ENCODE results near the gene PNMA8C. TPM values are rescaled to one million over a fixed set of nuclear protein-coding genes. Genes with fewer than 3 reads are reported as not detected.

The PNMA8C gene
- not detected in 2 replicates for total RNA-seq

DNA sequence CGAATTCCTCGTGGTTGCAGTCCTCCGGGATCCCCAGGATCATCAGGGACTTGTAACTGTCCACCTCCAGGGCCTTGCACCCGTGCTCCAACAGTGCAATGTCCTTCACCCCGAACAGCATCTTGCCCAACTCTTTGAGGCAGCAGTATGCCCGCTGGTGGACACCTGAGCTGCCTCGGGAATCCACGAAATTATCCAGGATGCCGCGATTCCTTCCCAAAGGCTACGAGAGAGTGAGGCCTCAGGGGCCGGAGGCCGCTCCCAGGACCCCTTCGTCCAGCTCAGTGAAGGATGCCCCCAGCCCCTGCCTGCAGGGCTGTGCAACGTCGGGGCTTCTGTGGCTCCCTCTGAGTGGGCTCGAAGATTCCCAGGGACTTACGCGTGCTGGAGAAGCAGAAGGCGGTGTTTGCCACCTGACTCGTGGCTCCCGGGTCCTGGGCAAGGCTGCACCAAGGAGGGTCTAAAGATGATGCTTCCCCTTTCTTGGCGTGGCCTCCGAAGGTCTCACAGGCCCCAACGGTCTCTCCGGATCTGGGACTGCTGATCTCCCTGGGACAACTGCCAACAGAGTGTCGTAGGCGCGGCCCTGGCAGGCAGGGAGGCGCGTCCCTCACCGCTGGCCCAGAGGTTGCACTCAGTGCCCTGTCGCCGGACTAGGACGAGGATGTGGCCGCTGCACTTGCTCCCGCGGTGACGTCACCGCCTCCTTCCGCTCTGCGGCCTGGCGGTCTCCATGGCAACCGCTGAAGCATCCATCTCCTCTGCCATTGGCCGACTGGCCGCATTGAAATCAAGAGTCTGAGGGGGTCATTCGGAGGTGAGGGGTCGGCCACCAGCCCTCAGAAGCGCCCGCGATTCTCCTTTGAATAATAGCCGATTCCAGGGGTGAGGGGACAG, at the start of gene PNMA8C:
PNMA8C (minus strand) TSS at position 698 of the 897 bp plus-strand sequence; CDS start at position 121, 577 bp downstream.
- Mint-ChIP-seq H3K27me3 (peaks cover 62% of the 10 kb centered on the region), H3K4me3 (peak within 1 kb of the TSS; percentile 80), H3K36me3 (ENCODE audit: low read depth) (no peaks in the 10 kb centered on the region), H3K9me3 (no peaks in the 10 kb centered on the region), H3K4me1 (peaks cover 27% of the 10 kb centered on the region), H3K27ac (peak within 1 kb of the TSS; percentile 27)
- DNase-seq: peak; percentile 88
- intact Hi-C loops (cut with micrococcal nuclease): no loop called here

DNA sequence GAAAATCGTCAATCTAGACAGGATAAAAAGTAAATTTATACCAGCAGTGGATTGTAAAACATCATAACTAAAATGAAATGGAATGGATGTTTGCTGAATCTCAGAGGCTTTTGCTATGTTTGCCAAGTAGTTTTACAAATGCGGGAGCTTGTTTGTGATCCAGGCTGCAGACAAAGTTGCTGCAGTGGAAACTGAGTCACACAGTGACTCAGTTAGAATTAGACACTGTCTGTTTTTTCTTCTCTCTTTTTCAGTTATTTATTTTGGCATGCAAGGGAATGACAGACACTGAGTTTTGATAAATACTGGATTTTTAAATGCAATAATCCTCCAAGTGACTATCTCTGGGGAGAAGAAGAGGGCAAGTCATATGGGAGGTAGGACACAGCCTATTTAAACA, 47.2 kb upstream of the PNMA8C start:
- Mint-ChIP-seq H3K27ac (no peak overlapping the region), H3K9me3 (no peaks in the 10 kb centered on the region), H3K4me1 (peaks cover 2% of the 10 kb centered on the region), H3K36me3 (ENCODE audit: low read depth) (no peaks in the 10 kb centered on the region), H3K4me3 (no peak overlapping the region), H3K27me3 (peaks cover 39% of the 10 kb centered on the region)
- DNase-seq: no peak
- intact Hi-C loops (cut with micrococcal nuclease): no loop called here

DNA sequence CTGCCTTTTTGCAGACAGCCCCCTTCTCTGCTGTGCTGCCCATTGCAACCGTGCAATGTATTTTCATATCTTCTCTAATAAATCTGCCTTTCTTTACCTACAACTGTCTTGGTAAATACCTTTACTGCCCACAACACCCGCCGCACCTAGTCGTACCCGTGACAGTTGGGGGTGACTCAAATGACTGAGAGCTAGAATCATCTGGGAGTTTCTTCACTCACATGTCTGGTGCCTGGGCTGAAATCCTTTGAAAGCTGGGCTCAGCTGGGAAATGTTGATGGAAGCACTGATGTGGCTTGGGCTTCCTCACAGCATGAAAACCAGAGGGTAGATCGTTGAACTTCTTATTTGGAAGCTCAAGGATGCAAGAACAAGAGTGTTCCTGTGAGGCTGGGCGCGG, 45.5 kb upstream of the PNMA8C start:
- intact Hi-C loops (cut with micrococcal nuclease): no loop called here
- Mint-ChIP-seq H3K27ac (no peak overlapping the region), H3K4me3 (no peak overlapping the region), H3K36me3 (ENCODE audit: low read depth) (no peaks in the 10 kb centered on the region), H3K4me1 (peaks cover 2% of the 10 kb centered on the region), H3K27me3 (peaks cover 47% of the 10 kb centered on the region), H3K9me3 (no peaks in the 10 kb centered on the region)
- DNase-seq: no peak

DNA sequence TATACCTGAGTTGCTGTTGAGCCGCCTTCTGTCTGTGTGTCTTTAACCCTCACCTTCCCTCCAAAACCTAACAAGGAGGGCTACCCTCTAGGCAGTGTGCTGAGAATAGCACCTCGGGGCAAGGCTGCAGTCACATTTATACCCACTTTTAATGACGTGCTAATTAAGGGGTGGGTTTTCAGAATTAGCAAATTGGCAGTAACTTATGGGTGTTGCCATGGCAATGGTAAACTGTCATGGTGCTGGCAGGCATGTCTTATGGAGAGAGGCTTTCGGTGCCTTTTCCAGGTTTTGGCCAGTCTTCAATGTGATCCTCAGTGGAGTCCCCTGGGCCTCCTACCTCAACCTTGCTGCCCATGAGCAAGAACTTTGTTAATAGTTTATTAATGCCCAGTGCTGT, 43.9 kb upstream of the PNMA8C start:
- peaks cover 44% of the 10 kb centered on the region for H3K27me3 Mint-ChIP-seq
- no peak overlapping the region for H3K27ac Mint-ChIP-seq
- no peaks in the 10 kb centered on the region for H3K9me3 Mint-ChIP-seq
- intact Hi-C loops (cut with micrococcal nuclease): no loop called here
- H3K36me3 Mint-ChIP-seq (ENCODE audit: low read depth): no peaks in the 10 kb centered on the region
- no peaks in the 10 kb centered on the region for H3K4me1 Mint-ChIP-seq
- H3K4me3 Mint-ChIP-seq: no peak overlapping the region
- DNase-seq: no peak

DNA sequence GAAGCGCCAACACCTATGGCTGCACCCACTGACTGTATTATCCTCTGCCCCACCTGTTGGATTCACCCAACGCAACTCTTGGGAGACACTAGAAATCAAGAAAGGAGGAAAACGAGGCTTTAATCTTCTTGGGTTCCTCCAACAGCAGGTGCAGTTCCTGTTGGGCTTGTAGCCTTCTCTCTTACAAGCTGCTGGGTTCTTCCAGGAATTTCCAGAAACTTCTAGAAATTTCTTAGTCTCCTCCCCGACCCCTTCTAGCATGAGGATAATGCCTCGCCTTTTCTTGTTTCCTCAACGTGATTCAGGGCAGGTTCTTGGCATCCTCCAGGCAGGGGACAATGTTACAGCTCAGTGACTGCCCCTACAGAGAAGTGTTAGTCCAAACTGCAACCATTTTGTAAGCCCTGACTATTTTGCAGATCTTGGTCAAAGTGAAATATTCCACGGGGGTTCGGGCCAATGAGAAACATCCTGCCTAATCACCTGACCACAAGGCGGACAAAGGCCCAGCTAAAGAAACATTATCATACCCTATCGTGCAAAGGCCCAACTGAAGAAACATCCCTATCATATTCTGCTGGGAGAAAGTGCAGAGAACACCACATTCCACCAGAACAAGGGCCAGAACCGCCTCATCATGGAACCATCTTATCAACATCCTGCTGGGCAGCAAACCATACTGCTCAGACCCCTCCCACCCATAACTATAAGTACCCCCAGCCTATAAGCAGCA, 43.2 kb upstream of the PNMA8C start:
- intact Hi-C loops (cut with micrococcal nuclease): no loop called here
- peaks cover 45% of the 10 kb centered on the region for H3K27me3 Mint-ChIP-seq
- H3K4me3 Mint-ChIP-seq: no peak overlapping the region
- DNase-seq: no peak
- H3K36me3 Mint-ChIP-seq (ENCODE audit: low read depth): no peaks in the 10 kb centered on the region
- H3K4me1 Mint-ChIP-seq: no peaks in the 10 kb centered on the region
- no peaks in the 10 kb centered on the region for H3K9me3 Mint-ChIP-seq
- H3K27ac Mint-ChIP-seq: no peak overlapping the region

DNA sequence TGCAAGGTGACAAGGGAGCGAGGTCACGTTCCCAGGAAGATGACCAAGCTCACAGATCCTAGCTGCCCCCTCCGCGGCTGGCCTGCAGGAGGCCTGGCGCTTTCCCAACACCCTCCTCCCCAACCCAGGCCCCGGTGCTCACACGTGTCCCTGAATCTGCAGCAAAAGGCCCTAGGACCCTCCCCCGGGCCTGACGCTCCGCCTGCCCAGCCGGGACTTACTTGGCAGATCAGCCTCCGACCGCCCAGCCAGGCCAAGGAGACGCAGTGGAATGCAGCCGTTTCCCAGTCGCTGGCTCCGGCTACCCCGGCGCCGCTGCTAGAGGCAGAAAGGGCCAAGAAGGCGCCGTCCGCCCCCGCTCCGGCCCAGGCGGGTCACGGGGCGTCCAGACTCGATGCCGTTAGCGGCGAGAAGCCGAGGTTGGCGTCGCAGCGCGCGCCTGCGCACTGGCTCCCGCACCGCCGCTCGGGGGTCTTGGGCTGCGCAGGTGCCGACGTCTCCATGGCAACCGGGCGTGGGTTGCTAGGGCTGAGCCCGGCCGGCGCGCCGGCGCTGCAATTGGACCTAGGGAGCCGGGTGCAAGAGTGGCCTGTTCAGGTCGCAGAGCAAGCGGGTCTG, 42.5 kb upstream of the PNMA8C start, which contains the start of gene PNMA8A:
PNMA8A (minus strand) TSS at position 448 of the 618 bp plus-strand sequence. CDS start 528 bp downstream, outside the sequence.
- no peak for DNase-seq
- no peak within 1 kb of the TSS for H3K27ac Mint-ChIP-seq
- no peaks in the 10 kb centered on the region for H3K9me3 Mint-ChIP-seq
- H3K4me3 Mint-ChIP-seq: no peak within 1 kb of the TSS
- H3K4me1 Mint-ChIP-seq: no peaks in the 10 kb centered on the region
- H3K36me3 Mint-ChIP-seq (ENCODE audit: low read depth): no peaks in the 10 kb centered on the region
- H3K27me3 Mint-ChIP-seq: peaks cover 50% of the 10 kb centered on the region
- intact Hi-C loops (cut with micrococcal nuclease): no loop called here

DNA sequence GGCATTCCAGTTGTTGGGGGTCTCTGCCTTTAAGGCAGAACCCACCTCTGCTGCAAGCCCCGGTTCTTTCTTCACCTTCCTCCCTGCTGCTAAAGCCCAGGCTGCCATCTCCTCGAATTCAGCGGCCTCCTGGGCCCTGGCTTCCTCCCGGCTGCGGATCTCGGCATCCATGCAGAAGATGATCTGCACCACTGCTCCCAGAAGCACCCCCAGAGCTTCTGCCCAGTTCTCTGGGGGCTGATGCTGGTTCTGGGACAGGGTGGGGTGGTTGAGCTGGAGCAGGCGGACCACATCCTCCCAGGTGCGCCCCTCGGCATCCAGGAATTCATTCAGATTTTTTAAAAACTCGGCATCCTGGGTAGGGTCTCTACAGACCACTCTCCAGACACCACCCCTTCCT, 41.6 kb upstream of the PNMA8C start:
- Mint-ChIP-seq H3K9me3 (no peaks in the 10 kb centered on the region), H3K4me3 (no peak overlapping the region), H3K27me3 (peaks cover 50% of the 10 kb centered on the region), H3K4me1 (no peaks in the 10 kb centered on the region), H3K27ac (no peak overlapping the region), H3K36me3 (ENCODE audit: low read depth) (no peaks in the 10 kb centered on the region)
- DNase-seq: no peak
- intact Hi-C loops (cut with micrococcal nuclease): no loop called here

DNA sequence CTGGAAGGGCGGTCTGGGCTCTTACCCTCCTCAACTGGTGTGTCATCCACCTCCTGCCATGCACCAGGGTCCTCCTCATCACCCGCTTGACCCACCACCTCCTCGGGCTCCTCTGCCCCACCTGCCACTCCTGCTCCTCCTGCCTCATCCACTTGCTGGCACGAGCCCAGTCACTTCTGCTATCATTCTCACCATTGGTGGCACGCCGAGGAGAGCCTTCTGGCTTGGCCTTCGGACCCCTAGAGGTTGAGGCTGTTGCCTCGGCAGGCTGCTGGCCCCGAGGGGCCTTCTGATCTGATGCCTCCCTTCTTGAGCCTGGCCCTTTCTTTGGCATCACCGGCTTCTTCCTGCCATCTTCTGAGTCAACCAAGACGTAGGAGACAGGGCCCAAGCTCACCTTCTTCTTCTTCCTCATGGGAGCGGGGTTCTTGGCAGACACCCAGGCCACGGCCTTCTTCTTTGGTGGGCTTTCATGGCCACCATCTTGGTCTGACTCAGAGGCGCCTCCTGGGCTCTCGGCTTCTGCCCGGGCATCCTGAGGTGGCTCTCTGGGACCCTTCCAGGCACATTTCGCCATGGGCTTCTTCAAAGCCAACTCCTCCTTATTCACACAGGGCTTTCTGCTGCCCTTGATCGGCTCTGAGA, 40.9 kb upstream of the PNMA8C start:
- no peak for DNase-seq
- intact Hi-C loops (cut with micrococcal nuclease): no loop called here
- Mint-ChIP-seq H3K9me3 (no peaks in the 10 kb centered on the region), H3K4me1 (no peaks in the 10 kb centered on the region), H3K27me3 (peaks cover 52% of the 10 kb centered on the region), H3K36me3 (ENCODE audit: low read depth) (no peaks in the 10 kb centered on the region), H3K4me3 (no peak overlapping the region), H3K27ac (no peak overlapping the region)

DNA sequence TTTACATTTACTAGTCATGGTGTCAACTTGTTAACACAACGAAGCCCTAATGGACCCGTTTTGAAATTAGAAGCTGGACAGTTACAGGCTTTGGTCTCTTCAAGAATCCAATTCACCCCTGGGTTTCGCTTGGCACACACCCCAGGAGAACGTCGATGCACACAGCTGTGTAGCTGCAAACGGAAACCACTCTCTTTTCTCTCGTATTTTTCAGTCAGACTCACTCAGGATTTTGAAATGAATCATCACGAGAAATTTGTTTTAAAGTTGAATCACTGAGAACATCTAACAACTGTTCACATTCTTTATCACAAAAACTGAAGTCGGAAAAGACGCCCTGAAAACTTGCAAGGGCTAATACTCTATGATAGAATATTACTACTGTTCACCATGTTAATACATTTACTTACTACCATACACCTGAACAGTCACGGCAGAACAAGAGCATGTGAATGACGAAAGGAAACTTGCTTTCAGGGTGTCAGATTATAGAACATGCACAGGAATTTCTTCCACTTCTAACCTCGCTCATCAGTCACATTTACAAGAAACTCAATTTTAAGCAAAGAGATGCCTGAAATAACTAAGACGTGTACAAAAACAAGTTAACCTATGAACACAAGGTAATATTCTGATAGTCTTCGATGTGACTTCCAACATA, 37.9 kb upstream of the PNMA8C start:
- no peaks in the 10 kb centered on the region for H3K4me1 Mint-ChIP-seq
- H3K9me3 Mint-ChIP-seq: no peaks in the 10 kb centered on the region
- intact Hi-C loops (cut with micrococcal nuclease): no loop called here
- no peaks in the 10 kb centered on the region for H3K36me3 Mint-ChIP-seq (ENCODE audit: low read depth)
- H3K27ac Mint-ChIP-seq: no peak overlapping the region
- peaks cover 32% of the 10 kb centered on the region for H3K27me3 Mint-ChIP-seq
- H3K4me3 Mint-ChIP-seq: no peak overlapping the region
- no peak for DNase-seq

DNA sequence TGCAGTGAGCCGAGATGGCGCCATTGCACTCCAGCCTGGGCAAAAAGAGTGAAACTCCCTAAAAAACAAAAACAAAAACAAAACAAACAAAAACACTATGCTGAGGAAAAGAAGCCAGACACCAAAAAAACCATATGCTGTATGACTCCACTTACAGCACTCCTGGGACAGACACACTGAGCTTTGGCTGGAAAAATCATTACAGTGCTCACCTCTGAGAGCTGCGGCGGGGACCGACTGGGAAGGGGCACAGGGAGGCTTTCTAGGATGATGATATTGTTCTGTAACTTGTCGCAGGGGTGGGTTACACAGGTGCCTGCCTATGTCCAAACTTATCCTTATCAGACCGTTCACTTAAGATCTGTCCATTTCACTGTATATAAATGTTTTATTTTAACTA, 34.8 kb upstream of the PNMA8C start:
- intact Hi-C loops (cut with micrococcal nuclease): no loop called here
- Mint-ChIP-seq H3K4me1 (no peaks in the 10 kb centered on the region), H3K27me3 (peaks cover 16% of the 10 kb centered on the region), H3K4me3 (no peak overlapping the region), H3K9me3 (no peaks in the 10 kb centered on the region), H3K36me3 (ENCODE audit: low read depth) (no peaks in the 10 kb centered on the region), H3K27ac (no peak overlapping the region)
- no peak for DNase-seq

DNA sequence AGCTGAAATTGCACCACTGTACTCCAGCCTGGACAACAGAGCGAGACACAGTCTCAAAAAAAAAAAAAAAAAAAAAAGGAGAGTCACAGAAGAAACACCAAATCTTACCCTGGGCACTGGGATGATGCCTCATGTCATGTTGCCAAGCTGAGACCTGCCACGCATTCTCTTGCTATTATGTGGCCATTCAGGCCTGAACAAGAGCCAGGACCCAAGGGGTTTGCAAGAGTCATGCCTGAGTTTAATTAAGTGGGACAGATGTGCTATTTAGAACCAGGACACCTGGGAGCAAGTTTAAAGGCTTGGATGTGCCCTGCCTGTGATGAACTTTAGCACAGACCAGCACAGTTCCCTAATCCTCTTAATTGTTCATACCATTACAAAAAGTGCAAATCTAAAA, 32.8 kb upstream of the PNMA8C start:
- Mint-ChIP-seq H3K4me1 (no peaks in the 10 kb centered on the region), H3K36me3 (ENCODE audit: low read depth) (no peaks in the 10 kb centered on the region)

DNA sequence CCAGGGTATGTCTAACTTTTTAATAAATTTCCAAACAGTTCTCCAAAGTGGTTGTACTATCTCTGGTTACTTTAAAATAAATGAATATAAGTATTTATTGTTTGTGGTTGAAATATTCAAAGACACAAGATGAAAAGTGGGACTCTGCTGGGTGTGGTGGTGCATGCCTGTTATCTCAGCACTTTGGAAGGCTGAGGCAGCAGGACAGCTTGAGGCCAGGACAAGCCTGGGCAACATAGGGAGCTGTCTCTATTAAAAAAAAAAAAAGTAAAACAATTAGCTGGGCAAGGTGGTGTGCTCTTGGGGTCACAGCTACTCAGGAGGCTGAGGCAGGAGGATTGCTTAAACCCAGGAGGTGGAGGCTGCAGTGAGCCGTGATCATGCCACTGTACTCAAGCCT, 32.2 kb upstream of the PNMA8C start:
- DNase-seq: no peak
- no peaks in the 10 kb centered on the region for H3K9me3 Mint-ChIP-seq
- no peaks in the 10 kb centered on the region for H3K36me3 Mint-ChIP-seq (ENCODE audit: low read depth)
- H3K27me3 Mint-ChIP-seq: peaks cover 6% of the 10 kb centered on the region
- no peak overlapping the region for H3K27ac Mint-ChIP-seq
- H3K4me3 Mint-ChIP-seq: no peak overlapping the region
- intact Hi-C loops (cut with micrococcal nuclease): no loop called here
- H3K4me1 Mint-ChIP-seq: no peaks in the 10 kb centered on the region

More for the DNA sequence above, 32.8 kb upstream of the PNMA8C start:
- Mint-ChIP-seq H3K27me3 (peaks cover 7% of the 10 kb centered on the region), H3K9me3 (no peaks in the 10 kb centered on the region), H3K27ac (no peak overlapping the region), H3K4me3 (no peak overlapping the region)
- DNase-seq: no peak
- intact Hi-C loops (cut with micrococcal nuclease): no loop called here

DNA sequence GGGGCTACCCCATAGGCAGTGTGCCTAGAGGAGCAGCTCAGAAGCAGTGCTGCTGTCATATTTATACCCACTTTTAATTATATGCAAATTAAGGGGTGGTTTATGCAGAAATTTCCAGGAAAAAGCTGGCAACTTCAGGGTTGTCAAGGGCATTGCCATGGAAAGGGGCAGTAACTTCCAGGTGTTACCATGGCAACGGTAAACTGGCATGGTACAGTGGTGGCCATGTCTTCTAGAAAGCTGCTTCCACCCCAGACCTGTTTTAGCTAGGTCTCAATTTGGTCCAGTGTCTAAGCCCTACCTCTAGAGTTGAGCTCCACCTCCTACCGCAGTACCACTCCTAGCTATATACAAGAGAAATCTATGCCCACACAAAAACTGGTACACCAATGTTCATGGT, 31.3 kb upstream of the PNMA8C start:
- H3K4me3 Mint-ChIP-seq: no peak overlapping the region
- intact Hi-C loops (cut with micrococcal nuclease): no loop called here
- peaks cover 6% of the 10 kb centered on the region for H3K27me3 Mint-ChIP-seq
- no peaks in the 10 kb centered on the region for H3K4me1 Mint-ChIP-seq
- H3K36me3 Mint-ChIP-seq (ENCODE audit: low read depth): no peaks in the 10 kb centered on the region
- H3K27ac Mint-ChIP-seq: no peak overlapping the region
- DNase-seq: no peak
- H3K9me3 Mint-ChIP-seq: no peaks in the 10 kb centered on the region
